ENCODE results near the gene SYTL1. TPM values are rescaled to one million over a fixed set of nuclear protein-coding genes. Genes with fewer than 3 reads are reported as not detected.

SYTL1 gene
- total RNA-seq, 1 donor from 2014 or later = 56.2 TPM

DNA sequence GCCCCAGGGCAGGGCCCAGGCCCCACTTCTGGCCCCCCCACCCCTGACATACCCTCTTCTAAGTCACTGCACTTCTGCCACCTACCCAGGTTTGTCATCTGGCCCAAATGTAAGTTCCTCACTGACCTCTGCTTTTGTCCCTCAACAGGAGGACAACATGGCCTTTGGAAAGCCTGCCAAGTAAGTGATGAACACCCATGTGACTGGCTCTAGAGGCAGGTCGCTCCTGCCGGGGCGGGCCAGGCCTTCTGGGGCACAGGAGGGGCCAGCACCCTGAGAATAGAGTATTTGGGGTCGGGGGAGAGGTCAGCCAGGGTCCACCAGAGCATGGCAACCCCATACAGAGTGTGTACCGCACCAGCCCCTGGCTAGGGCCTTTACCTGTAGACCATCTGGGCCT lies 9.9 kb upstream of the SYTL1 start:
- no peaks in the 10 kb centered on the region for H3K9me3 ChIP-seq
- no peak for TF ChIP-seq POLR2AphosphoS5 (IDR thresholded peaks at IDR 0.05; ENCODE audit: insufficient read depth in 1 of 2, low read depth in 1 of 2)
- no peak for TF ChIP-seq CTCF (IDR thresholded peaks at IDR 0.05)
- TF ChIP-seq POLR2A (IDR thresholded peaks at IDR 0.05) = no peak
- H3K4me3 ChIP-seq = no peak overlapping the region
- H3K36me3 ChIP-seq = peaks cover 0 to 56% of the 10 kb centered on the region in 2 donors
- H3K27ac ChIP-seq = no peak overlapping the region
- H3K4me1 ChIP-seq = peaks cover 10% of the 10 kb centered on the region
- no peak for DNase-seq (ENCODE audit: extremely low spot score in 2 of 2)
- intact Hi-C loops (cut with DNase I) = no loop called here
- no peaks in the 10 kb centered on the region for H3K27me3 ChIP-seq

- no peak for DNase-seq (ENCODE audit: extremely low spot score in 2 of 2)
- intact Hi-C loops (cut with DNase I) = no loop called here
Measured at GRCh38 chr1:27332536-27333281, 9.1 kb upstream of the SYTL1 start.

DNA sequence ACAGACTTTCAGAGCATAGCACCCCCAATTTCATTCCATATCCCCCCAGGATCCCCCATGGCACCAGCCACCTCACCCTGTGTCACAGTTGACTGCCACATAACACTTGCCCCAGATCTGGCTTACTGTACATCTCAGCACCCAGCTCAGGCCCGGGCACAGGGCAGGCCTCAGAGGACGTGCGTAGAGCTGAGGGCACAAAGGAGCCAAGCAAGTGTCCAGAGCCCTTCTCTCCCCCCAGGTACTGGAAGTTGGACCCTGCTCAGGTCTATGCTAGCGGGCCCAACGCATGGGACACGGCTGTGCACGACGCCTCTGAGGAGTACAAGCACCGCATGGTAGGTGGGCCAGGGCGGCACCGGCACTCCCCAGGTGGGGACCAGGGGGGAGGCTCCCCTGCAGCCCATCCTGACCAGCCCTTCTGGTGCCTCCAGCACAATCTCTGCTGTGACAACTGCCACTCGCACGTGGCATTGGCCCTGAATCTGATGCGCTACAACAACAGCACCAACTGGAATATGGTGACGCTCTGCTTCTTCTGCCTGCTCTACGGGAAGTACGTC lies 8.0 kb upstream of the SYTL1 start:
- Histone ChIP-seq H3K27me3 (no peaks in the 10 kb centered on the region), H3K36me3 (peaks cover 0 to 51% of the 10 kb centered on the region in 2 donors)
- intact Hi-C loops (cut with DNase I) = no loop called here

More at GRCh38 chr1:27332536-27333281, 9.1 kb upstream of the SYTL1 start:
- TF ChIP-seq CTCF (IDR thresholded peaks at IDR 0.05) = peak; percentile 68 to 76 (median 73)
- no peak for TF ChIP-seq POLR2AphosphoS5 (IDR thresholded peaks at IDR 0.05; ENCODE audit: insufficient read depth in 1 of 2, low read depth in 1 of 2)
- peaks cover 2% of the 10 kb centered on the region for H3K4me1 ChIP-seq
- no peak overlapping the region for H3K27ac ChIP-seq
- H3K9me3 ChIP-seq = no peaks in the 10 kb centered on the region
- no peaks in the 10 kb centered on the region for H3K27me3 ChIP-seq
- peaks cover 0 to 59% of the 10 kb centered on the region in 2 donors for H3K36me3 ChIP-seq
- no peak overlapping the region for H3K4me3 ChIP-seq

GRCh38 chr1:27335506-27336422 lies 6.1 kb upstream of the SYTL1 start:
- intact Hi-C loops (cut with DNase I) = no loop called here
- Histone ChIP-seq H3K27me3 (no peaks in the 10 kb centered on the region), H3K4me1 (peaks cover 2% of the 10 kb centered on the region), H3K27ac (no peak overlapping the region), H3K36me3 (peaks cover 0 to 51% of the 10 kb centered on the region in 2 donors), H3K4me3 (no peak overlapping the region), H3K9me3 (no peaks in the 10 kb centered on the region)
- no peak for DNase-seq (ENCODE audit: extremely low spot score in 2 of 2)
- TF ChIP-seq POLR2A (IDR thresholded peaks at IDR 0.05) (no peak), CTCF (IDR thresholded peaks at IDR 0.05) (no peak), POLR2AphosphoS5 (IDR thresholded peaks at IDR 0.05; ENCODE audit: insufficient read depth in 1 of 2, low read depth in 1 of 2) (no peak)

More for the DNA sequence above, 8.0 kb upstream of the SYTL1 start:
- H3K27ac ChIP-seq = no peak overlapping the region
- no peak for DNase-seq (ENCODE audit: extremely low spot score in 2 of 2)
- H3K4me1 ChIP-seq = no peaks in the 10 kb centered on the region
- no peak for TF ChIP-seq POLR2A (IDR thresholded peaks at IDR 0.05)
- TF ChIP-seq CTCF (IDR thresholded peaks at IDR 0.05) = no peak
- no peak for TF ChIP-seq POLR2AphosphoS5 (IDR thresholded peaks at IDR 0.05; ENCODE audit: insufficient read depth in 1 of 2, low read depth in 1 of 2)
- H3K9me3 ChIP-seq = no peaks in the 10 kb centered on the region
- no peak overlapping the region for H3K4me3 ChIP-seq
